Measurements from ENCODE around the gene KBTBD3. TPM values are rescaled to one million over a fixed set of nuclear protein-coding genes. Genes with fewer than 3 reads are reported as not detected.

The KBTBD3 gene
- total RNA-seq, 4 donors from 2014 or later = 12.1 to 16.6 (median 13.8) TPM

DNA sequence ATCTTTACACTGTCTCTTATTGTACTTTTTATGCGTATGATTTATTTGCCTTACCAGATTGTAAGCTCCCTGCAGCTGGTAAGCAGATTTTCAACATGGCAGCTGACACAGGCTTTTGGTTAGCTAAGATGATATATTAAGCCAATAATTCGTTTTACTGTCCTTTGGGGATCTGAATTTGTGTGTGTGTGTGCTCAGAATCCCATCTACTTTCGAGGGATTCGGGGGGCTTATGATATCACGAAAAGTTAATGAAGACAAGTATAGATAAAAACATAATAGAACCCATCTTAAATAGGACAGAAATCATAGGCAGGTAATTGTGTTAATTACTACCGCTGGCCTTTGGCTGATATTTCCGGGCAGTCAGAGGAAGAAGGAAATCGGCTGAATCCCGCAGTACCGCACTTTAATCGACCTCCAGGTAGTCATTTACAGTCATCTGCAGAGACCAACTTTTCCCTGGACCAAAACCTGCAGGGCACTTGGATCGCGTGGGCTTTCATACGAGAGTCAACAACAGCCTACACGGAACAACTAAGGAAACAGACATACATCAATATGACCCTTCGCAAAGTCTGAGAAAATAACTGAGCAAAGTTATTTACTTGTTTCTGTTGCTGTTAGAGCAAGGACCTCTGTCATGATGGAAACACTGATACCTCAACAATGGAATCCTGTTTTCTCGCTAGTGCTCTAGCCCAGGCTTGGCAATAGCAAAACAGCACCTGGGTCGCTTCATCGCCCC lies 802 bp downstream of the KBTBD3 start:
- 13 to 14% methylated on average over 19 of the region's 19 CpGs for WGBS, 2 donors
- peaks cover 6 to 11% of the 10 kb centered on the region in 2 donors for H3K4me1 ChIP-seq
- H3K27ac ChIP-seq = peak overlapping the region; percentile 83 to 97 (median 96)

DNA sequence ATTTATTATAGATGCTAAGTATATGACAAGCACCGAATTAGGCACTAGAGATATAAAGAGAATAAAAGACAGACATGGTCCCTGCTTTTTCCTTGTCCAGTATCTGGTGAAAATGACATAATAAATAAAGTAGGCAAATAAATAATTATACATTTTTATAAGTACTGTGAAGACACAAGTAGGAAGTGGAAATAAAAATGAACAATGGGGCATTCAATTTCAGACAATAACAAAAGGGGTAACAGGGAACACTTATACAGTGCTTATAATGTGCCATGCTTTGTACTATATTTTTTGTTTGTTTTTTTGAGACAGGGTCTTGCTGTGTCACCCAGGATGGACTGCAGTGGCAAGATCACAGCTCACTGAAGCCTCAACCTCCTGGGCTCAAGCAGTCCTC lies 4.3 kb downstream of the KBTBD3 start:
- H3K4me1 ChIP-seq = peaks cover 0 to 5% of the 10 kb centered on the region in 2 donors
- H3K36me3 ChIP-seq = no peaks in the 10 kb centered on the region
- DNase-seq = no peak
- H3K27ac ChIP-seq = no peak overlapping the region
- 97% methylated on average over 1 of the region's 1 CpG for WGBS, 2 donors
- H3K9me3 ChIP-seq = no peaks in the 10 kb centered on the region
- TF ChIP-seq, protein P1, sequence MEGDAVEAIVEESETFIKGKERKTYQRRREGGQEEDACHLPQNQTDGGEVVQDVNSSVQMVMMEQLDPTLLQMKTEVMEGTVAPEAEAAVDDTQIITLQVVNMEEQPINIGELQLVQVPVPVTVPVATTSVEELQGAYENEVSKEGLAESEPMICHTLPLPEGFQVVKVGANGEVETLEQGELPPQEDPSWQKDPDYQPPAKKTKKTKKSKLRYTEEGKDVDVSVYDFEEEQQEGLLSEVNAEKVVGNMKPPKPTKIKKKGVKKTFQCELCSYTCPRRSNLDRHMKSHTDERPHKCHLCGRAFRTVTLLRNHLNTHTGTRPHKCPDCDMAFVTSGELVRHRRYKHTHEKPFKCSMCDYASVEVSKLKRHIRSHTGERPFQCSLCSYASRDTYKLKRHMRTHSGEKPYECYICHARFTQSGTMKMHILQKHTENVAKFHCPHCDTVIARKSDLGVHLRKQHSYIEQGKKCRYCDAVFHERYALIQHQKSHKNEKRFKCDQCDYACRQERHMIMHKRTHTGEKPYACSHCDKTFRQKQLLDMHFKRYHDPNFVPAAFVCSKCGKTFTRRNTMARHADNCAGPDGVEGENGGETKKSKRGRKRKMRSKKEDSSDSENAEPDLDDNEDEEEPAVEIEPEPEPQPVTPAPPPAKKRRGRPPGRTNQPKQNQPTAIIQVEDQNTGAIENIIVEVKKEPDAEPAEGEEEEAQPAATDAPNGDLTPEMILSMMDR (IDR thresholded peaks at IDR 0.05) = no peak
- no peak for TF ChIP-seq POLR2A (IDR thresholded peaks at IDR 0.05)
- no peaks in the 10 kb centered on the region for H3K27me3 ChIP-seq
- intact Hi-C loops (cut with DNase I) = loop anchor here (10.0 kb wide), 1 partner anchor 48 kb away; the partner anchor contains the start of gene MSANTD4
- H3K4me3 ChIP-seq (replicated peaks in 1 of 3) = no peak overlapping the region

More for the DNA sequence above, 802 bp downstream of the KBTBD3 start:
- Histone ChIP-seq H3K27me3 (no peaks in the 10 kb centered on the region), H3K9me3 (no peaks in the 10 kb centered on the region), H3K4me3 (replicated peaks in 1 of 3) (peak overlapping the region; percentile 49 to 94 (median 68)), H3K36me3 (peaks cover 0 to 9% of the 10 kb centered on the region in 2 donors)
- intact Hi-C loops (cut with DNase I) = loop anchor here (10.0 kb wide), 1 partner anchor 52 kb away; the partner anchor contains the start of gene MSANTD4
- peak; percentile 8 to 17 for DNase-seq
- TF ChIP-seq POLR2A (IDR thresholded peaks at IDR 0.05) = no peak
- TF ChIP-seq, protein P1 (IDR thresholded peaks at IDR 0.05) = no peak

DNA sequence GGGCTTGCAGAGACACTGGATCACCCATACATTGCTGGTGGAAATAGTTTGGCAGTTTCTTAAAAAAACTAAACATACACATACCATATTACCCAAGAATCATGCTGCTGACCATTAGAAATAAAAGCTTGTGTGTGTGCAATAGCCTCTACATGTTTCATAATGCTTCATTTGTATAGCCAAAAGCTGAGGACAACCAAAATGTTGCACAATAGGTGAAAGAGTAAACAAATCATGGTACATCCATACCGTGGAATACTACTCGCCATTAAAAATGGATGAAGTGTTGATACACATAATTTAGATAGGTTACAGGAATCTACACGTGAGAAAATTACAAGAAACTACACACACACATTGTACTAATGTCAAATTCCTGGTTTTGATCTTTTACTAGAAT lies 6.5 kb downstream of the KBTBD3 start:
- Histone ChIP-seq H3K4me3 (replicated peaks in 1 of 3) (no peak overlapping the region), H3K27me3 (no peaks in the 10 kb centered on the region), H3K4me1 (no peaks in the 10 kb centered on the region), H3K27ac (no peak overlapping the region), H3K9me3 (no peaks in the 10 kb centered on the region), H3K36me3 (no peaks in the 10 kb centered on the region)
- DNase-seq = no peak
- TF ChIP-seq, protein P1 (IDR thresholded peaks at IDR 0.05) = no peak
- no peak for TF ChIP-seq POLR2A (IDR thresholded peaks at IDR 0.05)
- intact Hi-C loops (cut with DNase I) = loop anchor here (10.0 kb wide), 1 partner anchor 46 kb away; the partner anchor contains the start of gene MSANTD4
- 86 to 92% methylated on average over 3 of the region's 3 CpGs for WGBS, 2 donors

DNA sequence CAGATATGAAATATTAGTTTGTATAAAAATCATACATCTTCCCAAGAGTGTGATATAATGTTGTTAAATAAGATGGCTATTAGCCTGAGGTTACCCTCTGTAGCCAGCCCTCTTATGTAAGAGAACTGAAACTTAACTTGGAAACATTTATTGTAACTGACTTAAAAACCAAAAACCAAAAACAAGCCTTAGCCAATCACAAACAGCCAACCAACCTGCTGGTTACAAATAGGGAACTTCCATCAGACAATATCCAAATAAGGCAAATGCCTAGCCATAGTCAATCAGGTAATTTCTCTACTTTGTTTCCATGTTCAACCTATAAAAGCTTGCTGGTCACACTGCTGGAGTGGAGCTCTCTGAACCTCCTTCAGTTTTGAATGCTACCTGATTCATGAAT lies 14.1 kb downstream of the KBTBD3 start:
- Histone ChIP-seq H3K27ac (no peak overlapping the region), H3K9me3 (no peaks in the 10 kb centered on the region), H3K27me3 (no peaks in the 10 kb centered on the region), H3K36me3 (no peaks in the 10 kb centered on the region), H3K4me3 (replicated peaks in 1 of 3) (no peak overlapping the region), H3K4me1 (no peaks in the 10 kb centered on the region)
- no peak for TF ChIP-seq POLR2A (IDR thresholded peaks at IDR 0.05)
- TF ChIP-seq, protein P1 (IDR thresholded peaks at IDR 0.05) = no peak
- intact Hi-C loops (cut with DNase I) = no loop called here
- no peak for DNase-seq
